HepG2 (cell line): Measurements from ENCODE around the gene RIIAD1. TPM values are rescaled to one million over a fixed set of nuclear protein-coding genes. Genes with fewer than 3 reads are reported as not detected.

ENCODE experiments used
- ATAC-seq: fragments of 200-7000 bp; cut with Tn5 transposase; 3 replicates; pipeline ENCODE4 v1.9.1; 2020; ENCODE audit warnings: mild to moderate bottlenecking, moderate library complexity
- BruUV-seq: library from RNA; stranded (reverse); fragments of 400-500 nt; replicated peaks from 2 replicates; lab custom pipeline; 2021; lab: Mats Ljungman, UMichigan
- CTCF ChIA-PET: fragments of 300-600 bp; formaldehyde crosslinking; extraction: SDS; loops from one replicate; lab custom pipeline; 2021; ENCODE audit warnings: low total read pairs, inconsistent platforms, low intra/inter-chr PET ratio; lab: Yijun Ruan, JAX
- POLR2A ChIA-PET: fragments of 350-600 bp; sonication (Branson Sonifier 250); formaldehyde crosslinking; loops from one replicate; lab custom pipeline; 2020; ENCODE audit warnings: antibody characterized with exemption, inconsistent platforms; lab: Yijun Ruan, JAX
- DNase-seq: peaks from one replicate; pipeline ENCODE4 v3.0.0-alpha.2; 2015; ENCODE audit warnings: low spot score
- FAIRE-seq: peaks from 3 replicates; lab custom pipeline; 2011; peaks lifted over from hg19 to GRCh38; lab: Jason Lieb, UNC
- H2AFZ ChIP-seq: one replicate; pipeline ENCODE4 v1.6.1; 2011; ENCODE audit warnings: low read length, inconsistent platforms
- H3K27ac ChIP-seq: fragments of 300-600 bp; 3 replicates; pipeline ENCODE4 v1.8.0; 2011; ENCODE audit warnings: mixed run types, mild to moderate bottlenecking, mixed read lengths, low read length, inconsistent platforms; ENCODE audit not compliant: insufficient read depth; ENCODE audit errors: extremely low read length
- H3K27me3 ChIP-seq, 2 experiments: fragments of 200-600 bp in 1 of 2; 2 replicates in 1 of 2; 3 replicates in 1 of 2; pipeline versions ENCODE4 v1.6.0 to v1.8.0; 2011; ENCODE audit warnings: low read length in 2 of 2, mild to moderate bottlenecking in 2 of 2, moderate library complexity in 2 of 2, inconsistent platforms in 1 of 2; ENCODE audit not compliant: insufficient read depth in 2 of 2, control insufficient read depth in 1 of 2
- H3K36me3 ChIP-seq, 2 experiments: fragments of 200-600 bp in 1 of 2; replicated peaks in 1 of 2; 2 replicates in 1 of 2; 3 replicates in 1 of 2; pipeline versions ENCODE4 v1.5.1 to v1.8.0; 2011; ENCODE audit warnings: low read length in 2 of 2, inconsistent platforms in 1 of 2; ENCODE audit not compliant: insufficient read depth in 2 of 2, control insufficient read depth in 1 of 2
- H3K4me1 ChIP-seq: 2 replicates; pipeline ENCODE4 v1.5.1; 2012; ENCODE audit warnings: low read length, inconsistent platforms; ENCODE audit not compliant: insufficient read depth
- H3K4me2 ChIP-seq: 2 replicates; pipeline ENCODE4 v1.6.0; 2011; ENCODE audit warnings: low read depth, low read length, inconsistent platforms
- H3K4me3 ChIP-seq, 3 experiments: fragments of 200-600 bp in 1 of 3; sonication (generic), shearing (Covaris generic) in 1 of 3; replicated peaks in 1 of 3; 2 replicates each; pipeline ENCODE4 v1.5.1; 2011 to 2016; ENCODE audit warnings: low read length in 3 of 3, inconsistent platforms in 2 of 3, low read depth in 2 of 3, mild to moderate bottlenecking in 2 of 3, control low read depth in 1 of 3, mixed read lengths in 1 of 3; ENCODE audit not compliant: insufficient read depth in 1 of 3
- H3K79me2 ChIP-seq: one replicate; pipeline ENCODE4 v1.6.1; 2011; ENCODE audit warnings: low read length, inconsistent platforms; ENCODE audit not compliant: insufficient read depth
- H3K9ac ChIP-seq: 2 replicates; pipeline ENCODE4 v1.6.0; 2011; ENCODE audit warnings: mild to moderate bottlenecking, low read depth, low read length, inconsistent platforms; ENCODE audit not compliant: insufficient read depth
- H3K9me3 ChIP-seq: 2 replicates; pipeline ENCODE4 v1.5.1; 2012; ENCODE audit warnings: mild to moderate bottlenecking, low read length
- H4K20me1 ChIP-seq: 2 replicates; pipeline ENCODE4 v1.6.0; 2011; ENCODE audit warnings: inconsistent platforms, mild to moderate bottlenecking, low read length, moderate library complexity; ENCODE audit not compliant: insufficient read depth
- AGO1 ChIP-seq: fragments of 200-400 bp; formaldehyde crosslinking; IDR thresholded peaks from 2 replicates; pipeline ENCODE4 v1.6.1; 2017; ENCODE audit warnings: mild to moderate bottlenecking, low read depth, low read length, moderate library complexity; ENCODE audit not compliant: poor library complexity, severe bottlenecking
- BRD4 ChIP-seq: sonication (generic); formaldehyde crosslinking; IDR thresholded peaks from 2 replicates; pipeline ENCODE4 v1.4.0; 2020; ENCODE audit warnings: missing genetic modification reagents
- CEBPB ChIP-seq: IDR thresholded peaks from 2 replicates; pipeline ENCODE4 v1.6.1; 2011; ENCODE audit warnings: low read depth, low read length, improper control_type of control experiment, borderline replicate concordance
- HOXA5 ChIP-seq: sonication (generic); formaldehyde crosslinking; IDR thresholded peaks from 2 replicates; pipeline ENCODE4 v1.4.0; 2020; ENCODE audit warnings: missing genetic modification reagents
- PITX1 ChIP-seq: sonication (generic); formaldehyde crosslinking; IDR thresholded peaks from 2 replicates; pipeline ENCODE4 v1.5.1; 2020; ENCODE audit warnings: mild to moderate bottlenecking, missing genetic modification reagents
- POLR2G ChIP-seq: fragments of 200-400 bp; formaldehyde crosslinking; IDR thresholded peaks from 2 replicates; pipeline ENCODE4 v1.6.1; 2018; ENCODE audit warnings: mild to moderate bottlenecking, low read depth, low read length, moderate library complexity
- RFXANK ChIP-seq: IDR thresholded peaks from 2 replicates; pipeline ENCODE4 v1.6.1; 2016
- TBL1XR1 ChIP-seq: fragments of 150-350 bp; IDR thresholded peaks from 2 replicates; pipeline ENCODE4 v1.6.1; 2014; ENCODE audit warnings: borderline replicate concordance, low read length; ENCODE audit not compliant: partially characterized antibody
- ZFP1 ChIP-seq: IDR thresholded peaks from 2 replicates; pipeline ENCODE4 v1.6.1; 2016
- ZFYVE20 ChIP-seq: sonication (generic); formaldehyde crosslinking; IDR thresholded peaks from 2 replicates; pipeline ENCODE4 v1.8.0; 2023; ENCODE audit warnings: low read depth, mild to moderate bottlenecking, moderate library complexity, missing genetic modification reagents, borderline replicate concordance
- ZMYM3 ChIP-seq: sonication (generic); formaldehyde crosslinking; IDR thresholded peaks from 2 replicates; pipeline ENCODE4 v1.5.1; 2020; ENCODE audit warnings: mild to moderate bottlenecking, missing genetic modification reagents
- ZNF143 ChIP-seq: sonication (generic); formaldehyde crosslinking; IDR thresholded peaks from 2 replicates; pipeline ENCODE4 v1.4.0; 2020; ENCODE audit warnings: missing genetic modification reagents
- ZNF207 ChIP-seq: fragments of 450-650 bp; IDR thresholded peaks from 2 replicates; pipeline ENCODE4 v1.6.1; 2016; ENCODE audit warnings: antibody characterized with exemption, borderline replicate concordance
- ZNF607 ChIP-seq: sonication (generic); formaldehyde crosslinking; IDR thresholded peaks from 2 replicates; pipeline ENCODE4 v1.5.1; 2020; ENCODE audit warnings: missing genetic modification reagents, mild to moderate bottlenecking, borderline replicate concordance
- ZNF776 ChIP-seq: sonication (generic); formaldehyde crosslinking; IDR thresholded peaks from 2 replicates; pipeline ENCODE4 v1.4.0; 2020; ENCODE audit warnings: mild to moderate bottlenecking, missing genetic modification reagents
- WGBS: methylation state at CpG from one replicate; pipeline ENCODE4 v1.1.6; 2017; ENCODE audit warnings: low lambda C conversion rate; 5-methylcytosine and 5-hydroxymethylcytosine counted together
- in situ Hi-C: cut with HindIII; loops from 2 replicates; pipeline ENCODE4 v1.10.0; 2017; ENCODE audit warnings: low pct_unique_long_range_greater_than_20kb; ENCODE audit not compliant: extremely low pct_ligation_motif_present
- intact Hi-C: fragments of 100-400 bp; cut with micrococcal nuclease; formaldehyde crosslinking; loops from one replicate; pipeline ENCODE4 v1.10.0; 2022; ENCODE audit not compliant: unreplicated experiment
- polyA plus RNA-seq, 8 experiments: library from polyadenylated mRNA; depleted of rRNA in 3 of 8; stranded (reverse) in 7 of 8; unstranded in 1 of 8; fragments of >200 nt; fragmentation: Illumina TruSeq in 4 of 8; extraction: Trizol in 4 of 8; gene quantifications; 2 replicates each; pipeline versions ENCODE4 v1.2.1 to v1.2.3, GENCODE V29; 2011 to 2016; ENCODE audit warnings: low read depth in 4 of 8, missing spikeins in 1 of 8, mixed read lengths in 1 of 8; ENCODE audit not compliant: insufficient read depth in 1 of 8
- total RNA-seq, 5 experiments: library from RNA; depleted of rRNA; stranded (reverse); fragments of >200 nt; fragmentation: Illumina TruSeq; extraction: Trizol; gene quantifications; 2 replicates each; pipeline ENCODE4 v1.2.3, GENCODE V29; 2016; ENCODE audit warnings: low read depth in 1 of 5
- TF ChIP-seq, protein P1 (sequence below): sonication (generic); formaldehyde crosslinking; IDR thresholded peaks from 2 replicates; pipeline ENCODE4 v1.9.0; 2021; ENCODE audit warnings: missing genetic modification reagents, borderline replicate concordance
- TF ChIP-seq, protein P2 (sequence below): sonication (generic); formaldehyde crosslinking; IDR thresholded peaks from 2 replicates; pipeline ENCODE4 v1.4.0; 2020; ENCODE audit warnings: missing genetic modification reagents

The RIIAD1 gene
- total and polyA plus RNA-seq, 2 of the 13 experiments (the other 11 are each of a cell fraction or from before 2014, with no cell fraction given), result not detected

DNA sequence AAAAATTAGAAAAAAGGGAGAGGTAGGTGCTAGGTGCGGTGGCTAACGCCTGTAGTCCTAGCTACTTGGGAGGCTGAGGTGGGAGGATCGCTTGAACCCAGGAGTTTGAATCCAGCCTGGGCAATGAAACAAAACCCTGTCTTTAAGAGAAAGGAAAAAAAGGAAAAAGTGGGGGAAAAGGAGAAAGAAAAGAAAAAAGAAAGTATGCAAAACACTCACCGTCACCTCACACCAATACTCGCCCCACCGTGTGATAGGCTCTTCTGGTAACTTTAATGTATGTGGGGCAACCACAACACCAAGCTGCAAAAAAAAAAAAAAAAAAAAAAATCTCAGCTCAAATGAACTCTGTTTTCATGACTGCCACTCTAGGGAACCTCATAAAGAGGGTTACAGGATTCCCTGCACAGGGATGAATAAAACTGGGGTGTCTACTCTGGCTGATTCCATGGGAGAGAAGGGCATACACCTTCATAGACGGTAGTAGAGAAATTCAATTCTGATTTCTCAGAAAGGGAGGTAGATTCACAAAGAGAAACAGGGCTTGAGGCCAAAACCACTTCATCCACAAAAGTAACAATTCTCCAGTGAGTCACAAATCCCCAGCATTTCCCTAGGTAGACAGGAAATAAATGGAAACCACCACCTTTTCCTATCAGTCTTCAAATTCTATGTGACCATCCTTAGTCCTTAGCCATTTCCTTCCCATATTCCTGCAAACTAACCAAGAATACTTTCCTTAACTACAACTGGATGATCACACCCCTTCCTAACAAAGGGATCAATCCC is 39.5 kb downstream of the RIIAD1 start:
- no peak overlapping the region for H3K27ac ChIP-seq
- no TSS peak for BruUV-seq
- in situ Hi-C loops, result no loop called here
- ChIA-PET POLR2A (no interaction called here), CTCF (no interaction called here)
- H4K20me1 ChIP-seq, result no peaks in the 10 kb centered on the region
- no peak overlapping the region for H2AFZ ChIP-seq
- peaks cover 6 to 41% of the 10 kb centered on the region in 2 experiments for H3K36me3 ChIP-seq
- H3K4me1 ChIP-seq, result peaks cover 22% of the 10 kb centered on the region
- no peak for DNase-seq
- WGBS, result 97% methylated on average over 7 of the region's 7 CpGs
- ATAC-seq, result no peak
- peaks cover 5% of the 10 kb centered on the region for H3K79me2 ChIP-seq
- no peaks in the 10 kb centered on the region; a peak in 1 of 5 replicates for H3K27me3 ChIP-seq
- no peak overlapping the region for H3K4me3 ChIP-seq
- H3K9me3 ChIP-seq, result no peaks in the 10 kb centered on the region
- no peak overlapping the region for H3K9ac ChIP-seq
- intact Hi-C loops, result loop anchor here (10.0 kb wide), 1 partner anchor 74 kb away; the partner anchor contains the start of genes C2CD4D and RORC
- H3K4me2 ChIP-seq, result no peak overlapping the region
- FAIRE-seq, result no peak
- TF ChIP-seq BRD4, result no peak
- TF ChIP-seq ZMYM3 (CRISPR knock-in tag), result no peak
- TF ChIP-seq POLR2G, result no peak
- TF ChIP-seq ZFYVE20 (CRISPR knock-in tag), result no peak
- no peak for TF ChIP-seq TBL1XR1
- TF ChIP-seq ZFP1 (CRISPR knock-in tag), result no peak
- TF ChIP-seq, protein P1, sequence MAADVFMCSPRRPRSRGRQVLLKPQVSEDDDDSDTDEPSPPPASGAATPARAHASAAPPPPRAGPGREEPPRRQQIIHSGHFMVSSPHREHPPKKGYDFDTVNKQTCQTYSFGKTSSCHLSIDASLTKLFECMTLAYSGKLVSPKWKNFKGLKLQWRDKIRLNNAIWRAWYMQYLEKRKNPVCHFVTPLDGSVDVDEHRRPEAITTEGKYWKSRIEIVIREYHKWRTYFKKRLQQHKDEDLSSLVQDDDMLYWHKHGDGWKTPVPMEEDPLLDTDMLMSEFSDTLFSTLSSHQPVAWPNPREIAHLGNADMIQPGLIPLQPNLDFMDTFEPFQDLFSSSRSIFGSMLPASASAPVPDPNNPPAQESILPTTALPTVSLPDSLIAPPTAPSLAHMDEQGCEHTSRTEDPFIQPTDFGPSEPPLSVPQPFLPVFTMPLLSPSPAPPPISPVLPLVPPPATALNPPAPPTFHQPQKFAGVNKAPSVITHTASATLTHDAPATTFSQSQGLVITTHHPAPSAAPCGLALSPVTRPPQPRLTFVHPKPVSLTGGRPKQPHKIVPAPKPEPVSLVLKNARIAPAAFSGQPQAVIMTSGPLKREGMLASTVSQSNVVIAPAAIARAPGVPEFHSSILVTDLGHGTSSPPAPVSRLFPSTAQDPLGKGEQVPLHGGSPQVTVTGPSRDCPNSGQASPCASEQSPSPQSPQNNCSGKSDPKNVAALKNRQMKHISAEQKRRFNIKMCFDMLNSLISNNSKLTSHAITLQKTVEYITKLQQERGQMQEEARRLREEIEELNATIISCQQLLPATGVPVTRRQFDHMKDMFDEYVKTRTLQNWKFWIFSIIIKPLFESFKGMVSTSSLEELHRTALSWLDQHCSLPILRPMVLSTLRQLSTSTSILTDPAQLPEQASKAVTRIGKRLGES (CRISPR knock-in tag), result no peak
- TF ChIP-seq HOXA5 (CRISPR knock-in tag), result no peak
- TF ChIP-seq RFXANK, result no peak
- TF ChIP-seq PITX1 (CRISPR knock-in tag), result no peak
- TF ChIP-seq, protein P2, sequence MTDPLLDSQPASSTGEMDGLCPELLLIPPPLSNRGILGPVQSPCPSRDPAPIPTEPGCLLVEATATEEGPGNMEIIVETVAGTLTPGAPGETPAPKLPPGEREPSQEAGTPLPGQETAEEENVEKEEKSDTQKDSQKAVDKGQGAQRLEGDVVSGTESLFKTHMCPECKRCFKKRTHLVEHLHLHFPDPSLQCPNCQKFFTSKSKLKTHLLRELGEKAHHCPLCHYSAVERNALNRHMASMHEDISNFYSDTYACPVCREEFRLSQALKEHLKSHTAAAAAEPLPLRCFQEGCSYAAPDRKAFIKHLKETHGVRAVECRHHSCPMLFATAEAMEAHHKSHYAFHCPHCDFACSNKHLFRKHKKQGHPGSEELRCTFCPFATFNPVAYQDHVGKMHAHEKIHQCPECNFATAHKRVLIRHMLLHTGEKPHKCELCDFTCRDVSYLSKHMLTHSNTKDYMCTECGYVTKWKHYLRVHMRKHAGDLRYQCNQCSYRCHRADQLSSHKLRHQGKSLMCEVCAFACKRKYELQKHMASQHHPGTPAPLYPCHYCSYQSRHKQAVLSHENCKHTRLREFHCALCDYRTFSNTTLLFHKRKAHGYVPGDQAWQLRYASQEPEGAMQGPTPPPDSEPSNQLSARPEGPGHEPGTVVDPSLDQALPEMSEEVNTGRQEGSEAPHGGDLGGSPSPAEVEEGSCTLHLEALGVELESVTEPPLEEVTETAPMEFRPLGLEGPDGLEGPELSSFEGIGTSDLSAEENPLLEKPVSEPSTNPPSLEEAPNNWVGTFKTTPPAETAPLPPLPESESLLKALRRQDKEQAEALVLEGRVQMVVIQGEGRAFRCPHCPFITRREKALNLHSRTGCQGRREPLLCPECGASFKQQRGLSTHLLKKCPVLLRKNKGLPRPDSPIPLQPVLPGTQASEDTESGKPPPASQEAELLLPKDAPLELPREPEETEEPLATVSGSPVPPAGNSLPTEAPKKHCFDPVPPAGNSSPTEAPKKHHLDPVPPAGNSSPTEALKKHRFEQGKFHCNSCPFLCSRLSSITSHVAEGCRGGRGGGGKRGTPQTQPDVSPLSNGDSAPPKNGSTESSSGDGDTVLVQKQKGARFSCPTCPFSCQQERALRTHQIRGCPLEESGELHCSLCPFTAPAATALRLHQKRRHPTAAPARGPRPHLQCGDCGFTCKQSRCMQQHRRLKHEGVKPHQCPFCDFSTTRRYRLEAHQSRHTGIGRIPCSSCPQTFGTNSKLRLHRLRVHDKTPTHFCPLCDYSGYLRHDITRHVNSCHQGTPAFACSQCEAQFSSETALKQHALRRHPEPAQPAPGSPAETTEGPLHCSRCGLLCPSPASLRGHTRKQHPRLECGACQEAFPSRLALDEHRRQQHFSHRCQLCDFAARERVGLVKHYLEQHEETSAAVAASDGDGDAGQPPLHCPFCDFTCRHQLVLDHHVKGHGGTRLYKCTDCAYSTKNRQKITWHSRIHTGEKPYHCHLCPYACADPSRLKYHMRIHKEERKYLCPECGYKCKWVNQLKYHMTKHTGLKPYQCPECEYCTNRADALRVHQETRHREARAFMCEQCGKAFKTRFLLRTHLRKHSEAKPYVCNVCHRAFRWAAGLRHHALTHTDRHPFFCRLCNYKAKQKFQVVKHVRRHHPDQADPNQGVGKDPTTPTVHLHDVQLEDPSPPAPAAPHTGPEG (CRISPR knock-in tag), result no peak
- TF ChIP-seq CEBPB, result no peak
- TF ChIP-seq ZNF776, result no peak
- TF ChIP-seq ZNF143 (CRISPR knock-in tag), result no peak
- TF ChIP-seq AGO1, result no peak
- no peak for TF ChIP-seq ZNF607 (CRISPR knock-in tag)
- TF ChIP-seq ZNF207, result no peak
